Right kidney (tissue), 1 donor: ENCODE data around the gene PCSK2.

Source experiments
- DNase-seq: peaks from one replicate; pipeline ENCODE4 v3.0.0-alpha.2; 2016

Gene PCSK2

GRCh38 chr20:17510548-17510947 is 283.7 kb downstream of the PCSK2 start:
- no peak for DNase-seq

GRCh38 chr20:17511401-17511800 is 284.6 kb downstream of the PCSK2 start:
- no peak for DNase-seq

GRCh38 chr20:17513939-17514338 is 287.1 kb downstream of the PCSK2 start:
- no peak for DNase-seq

GRCh38 chr20:17515053-17515452 is 288.2 kb downstream of the PCSK2 start:
- DNase-seq, result no peak

GRCh38 chr20:17518339-17519052 is 291.7 kb downstream of the PCSK2 start:
- no peak for DNase-seq

GRCh38 chr20:17519606-17520285 is 292.9 kb downstream of the PCSK2 start:
- no peak for DNase-seq

GRCh38 chr20:17520583-17520982 is 293.7 kb downstream of the PCSK2 start:
- no peak for DNase-seq

GRCh38 chr20:17522528-17522927 is 295.7 kb downstream of the PCSK2 start:
- no peak for DNase-seq

- DNase-seq, result no peak
Observed at GRCh38 chr20:17523326-17523725, 296.5 kb downstream of the PCSK2 start.

- no peak for DNase-seq
Observed at GRCh38 chr20:17524560-17524959, 297.7 kb downstream of the PCSK2 start.

- no peak for DNase-seq
Observed at GRCh38 chr20:17525132-17525531, 298.3 kb downstream of the PCSK2 start.

- no peak for DNase-seq
Observed at GRCh38 chr20:17525650-17526049, 298.8 kb downstream of the PCSK2 start.

GRCh38 chr20:17529586-17529985 is 302.7 kb downstream of the PCSK2 start:
- DNase-seq, result no peak

GRCh38 chr20:17530153-17530552 is 303.3 kb downstream of the PCSK2 start:
- no peak for DNase-seq

GRCh38 chr20:17530716-17531664 is 304.1 kb downstream of the PCSK2 start, which contains the start of gene BFSP1:
BFSP1 (minus strand) TSS chr20:17531379; CDS start chr20:17531329, 50 bp downstream.
- peak; percentile 93 for DNase-seq

GRCh38 chr20:17531665-17532025 is 304.8 kb downstream of the PCSK2 start:
- no peak for DNase-seq

- DNase-seq, result no peak
Observed at GRCh38 chr20:17533396-17533795, 306.6 kb downstream of the PCSK2 start.

- DNase-seq, result no peak
Observed at GRCh38 chr20:17534077-17534476, 307.2 kb downstream of the PCSK2 start.
